Body of pancreas (tissue), 4 donors: ENCODE measurements around the gene CYP20A1.
"Not testable (repeated sequence)": the region's sequence is repeated elsewhere in the genome, so short reads cannot be mapped to it uniquely, and the experiment has no call there.

Source experiments
- POLR2A ChIP-seq, 3 donors: fragments of 450-650 bp; IDR thresholded peaks; one replicate each; pipeline ENCODE4 v1.6.1; 2016; ENCODE audit warnings: antibody characterized with exemption in 3 of 3, mild to moderate bottlenecking in 2 of 3
- TF ChIP-seq, protein P1 (sequence below), 7 experiments: fragments of 450-650 bp in 4 of 7; fragments of 200-600 bp in 3 of 7; sonication (generic) in 3 of 7; IDR thresholded peaks; one replicate each; pipeline ENCODE4 v1.5.1; 2016 to 2019; ENCODE audit warnings: antibody characterized with exemption in 7 of 7

GRCh38 chr2:203191026-203191425 is 47.8 kb upstream of the CYP20A1 start:
- TF ChIP-seq, protein P1, sequence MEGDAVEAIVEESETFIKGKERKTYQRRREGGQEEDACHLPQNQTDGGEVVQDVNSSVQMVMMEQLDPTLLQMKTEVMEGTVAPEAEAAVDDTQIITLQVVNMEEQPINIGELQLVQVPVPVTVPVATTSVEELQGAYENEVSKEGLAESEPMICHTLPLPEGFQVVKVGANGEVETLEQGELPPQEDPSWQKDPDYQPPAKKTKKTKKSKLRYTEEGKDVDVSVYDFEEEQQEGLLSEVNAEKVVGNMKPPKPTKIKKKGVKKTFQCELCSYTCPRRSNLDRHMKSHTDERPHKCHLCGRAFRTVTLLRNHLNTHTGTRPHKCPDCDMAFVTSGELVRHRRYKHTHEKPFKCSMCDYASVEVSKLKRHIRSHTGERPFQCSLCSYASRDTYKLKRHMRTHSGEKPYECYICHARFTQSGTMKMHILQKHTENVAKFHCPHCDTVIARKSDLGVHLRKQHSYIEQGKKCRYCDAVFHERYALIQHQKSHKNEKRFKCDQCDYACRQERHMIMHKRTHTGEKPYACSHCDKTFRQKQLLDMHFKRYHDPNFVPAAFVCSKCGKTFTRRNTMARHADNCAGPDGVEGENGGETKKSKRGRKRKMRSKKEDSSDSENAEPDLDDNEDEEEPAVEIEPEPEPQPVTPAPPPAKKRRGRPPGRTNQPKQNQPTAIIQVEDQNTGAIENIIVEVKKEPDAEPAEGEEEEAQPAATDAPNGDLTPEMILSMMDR (IDR thresholded peaks at IDR 0.05), result not testable (repeated sequence)
- TF ChIP-seq POLR2A (IDR thresholded peaks at IDR 0.05), result not testable (repeated sequence)
